ENCODE data around the gene PTPRK. TPM values are rescaled to one million over a fixed set of nuclear protein-coding genes. Genes with fewer than 3 reads are reported as not detected.

Gene PTPRK
- total RNA-seq, 2 donors from 2014 or later = 94.1 to 117 TPM

GRCh38 chr6:128107682-128108081, 412.7 kb downstream of the PTPRK start:
- peaks cover 3% of the 10 kb centered on the region for H3K4me1 ChIP-seq
- DNase-seq = no peak
- H3K9me3 ChIP-seq = no peaks in the 10 kb centered on the region
- H3K4me3 ChIP-seq = no peak overlapping the region
- TF ChIP-seq CTCF (IDR thresholded peaks at IDR 0.05) = no peak
- intact Hi-C loops (cut with DNase I) = no loop called here
- no peaks in the 10 kb centered on the region for H3K27me3 ChIP-seq
- no peak overlapping the region for H3K27ac ChIP-seq
- no peak overlapping the region for H3K9ac ChIP-seq (ENCODE audit: low read depth in 2 of 2, low read length in 2 of 2)
- H3K36me3 ChIP-seq = no peaks in the 10 kb centered on the region

GRCh38 chr6:128099571-128100197, 420.7 kb downstream of the PTPRK start:
- no peak for DNase-seq
- intact Hi-C loops (cut with DNase I) = no loop called here

GRCh38 chr6:128098000-128098581, 422.3 kb downstream of the PTPRK start:
- Histone ChIP-seq H3K27me3 (no peaks in the 10 kb centered on the region), H3K4me3 (no peak overlapping the region), H3K9me3 (no peaks in the 10 kb centered on the region)

More at GRCh38 chr6:128099571-128100197, 420.7 kb downstream of the PTPRK start:
- Histone ChIP-seq H3K36me3 (no peaks in the 10 kb centered on the region), H3K9ac (ENCODE audit: low read depth in 2 of 2, low read length in 2 of 2) (no peak overlapping the region), H3K27me3 (no peaks in the 10 kb centered on the region), H3K9me3 (no peaks in the 10 kb centered on the region), H3K4me1 (no peaks in the 10 kb centered on the region), H3K4me3 (no peak overlapping the region), H3K27ac (no peak overlapping the region)
- TF ChIP-seq CTCF (IDR thresholded peaks at IDR 0.05) = no peak

GRCh38 chr6:128097009-128097408, 423.4 kb downstream of the PTPRK start:
- H3K4me3 ChIP-seq = no peak overlapping the region
- DNase-seq = no peak

More at GRCh38 chr6:128098000-128098581, 422.3 kb downstream of the PTPRK start:
- DNase-seq = no peak
- intact Hi-C loops (cut with DNase I) = no loop called here
- TF ChIP-seq CTCF (IDR thresholded peaks at IDR 0.05) = no peak
- H3K4me1 ChIP-seq = no peaks in the 10 kb centered on the region
- no peaks in the 10 kb centered on the region for H3K36me3 ChIP-seq
- H3K27ac ChIP-seq = no peak overlapping the region
- no peak overlapping the region for H3K9ac ChIP-seq (ENCODE audit: low read depth in 2 of 2, low read length in 2 of 2)

GRCh38 chr6:128095362-128095761, 425.0 kb downstream of the PTPRK start:
- no peak for TF ChIP-seq CTCF (IDR thresholded peaks at IDR 0.05)
- no peak overlapping the region for H3K9ac ChIP-seq (ENCODE audit: low read depth in 2 of 2, low read length in 2 of 2)
- no peak overlapping the region for H3K4me3 ChIP-seq
- H3K27me3 ChIP-seq = no peaks in the 10 kb centered on the region
- no peaks in the 10 kb centered on the region for H3K4me1 ChIP-seq
- intact Hi-C loops (cut with DNase I) = no loop called here
- H3K27ac ChIP-seq = no peak overlapping the region
- no peak for DNase-seq
- no peaks in the 10 kb centered on the region for H3K36me3 ChIP-seq
- no peaks in the 10 kb centered on the region for H3K9me3 ChIP-seq

More at GRCh38 chr6:128097009-128097408, 423.4 kb downstream of the PTPRK start:
- Histone ChIP-seq H3K9ac (ENCODE audit: low read depth in 2 of 2, low read length in 2 of 2) (no peak overlapping the region), H3K36me3 (no peaks in the 10 kb centered on the region), H3K9me3 (no peaks in the 10 kb centered on the region), H3K27me3 (no peaks in the 10 kb centered on the region), H3K4me1 (no peaks in the 10 kb centered on the region), H3K27ac (no peak overlapping the region)
- TF ChIP-seq CTCF (IDR thresholded peaks at IDR 0.05) = no peak
- intact Hi-C loops (cut with DNase I) = no loop called here

Data from colonic mucosa (tissue), 4 donors.